ENCODE measurements around the gene GET3. TPM values are rescaled to one million over a fixed set of nuclear protein-coding genes. Genes with fewer than 3 reads are reported as not detected.

GET3 gene
- total and polyA plus RNA-seq, 2 of the 13 experiments (the other 11 are each of a cell fraction or from before 2014, with no cell fraction given): 57.7 to 59.4 TPM

- TF ChIP-seq UBTF (CRISPR knock-in tag; IDR thresholded peaks at IDR 0.05): no peak
- TF ChIP-seq BCL3 (CRISPR knock-in tag; IDR thresholded peaks at IDR 0.05): 0 out of 2 replicates have a peak, but pooled peaks have one; percentile 33
- TF ChIP-seq SNRNP70 (IDR thresholded peaks at IDR 0.05; ENCODE audit: low read depth, low read length): no peak
- no peak for TF ChIP-seq SATB2 (CRISPR knock-in tag; IDR thresholded peaks at IDR 0.05)
- TF ChIP-seq GFI1 (CRISPR knock-in tag; IDR thresholded peaks at IDR 0.05; ENCODE audit: borderline replicate concordance): 0 out of 2 replicates have a peak, but pooled peaks have one; percentile 14
- TF ChIP-seq ZIK1 (CRISPR knock-in tag; IDR thresholded peaks at IDR 0.05; ENCODE audit: borderline replicate concordance, low read depth): no peak
- peak; percentile 34; the same call in 1 of the 2 replicates for TF ChIP-seq TFDP1 (CRISPR knock-in tag; IDR thresholded peaks at IDR 0.05; ENCODE audit: borderline replicate concordance)
- TF ChIP-seq ZC3H4 (CRISPR knock-in tag; IDR thresholded peaks at IDR 0.05; ENCODE audit: borderline replicate concordance): no peak
- TF ChIP-seq ZFYVE20 (CRISPR knock-in tag; IDR thresholded peaks at IDR 0.05; ENCODE audit: borderline replicate concordance, low read depth): no peak
- TF ChIP-seq ZNF883 (CRISPR knock-in tag; IDR thresholded peaks at IDR 0.05; ENCODE audit: not compliant biosample characterization): peak; percentile 57
- peak; percentile 40; the same call in 1 of the 2 replicates for TF ChIP-seq NR2F6 (IDR thresholded peaks at IDR 0.05)
- 0 out of 2 replicates have a peak, but pooled peaks have one; percentile 19 for TF ChIP-seq NR2F6 (CRISPR knock-in tag; IDR thresholded peaks at IDR 0.05)
- TF ChIP-seq FOXO4 (CRISPR knock-in tag; conservative IDR thresholded peaks at IDR 0.05): no peak
- peak; percentile 79 for TF ChIP-seq HIC2 (CRISPR knock-in tag; IDR thresholded peaks at IDR 0.05; ENCODE audit: low read depth)
- TF ChIP-seq GABPA (IDR thresholded peaks at IDR 0.05; ENCODE audit: low read depth, low read length): no peak
- TF ChIP-seq GABPA (CRISPR knock-in tag; IDR thresholded peaks at IDR 0.05; ENCODE audit: low read depth): no peak
- TF ChIP-seq AFF4 (CRISPR knock-in tag; IDR thresholded peaks at IDR 0.05): no peak
- TF ChIP-seq ZNF367 (CRISPR knock-in tag; IDR thresholded peaks at IDR 0.05; ENCODE audit: borderline replicate concordance): no peak
Measured at GRCh38 chr19:12788682-12789097, 51.4 kb downstream of the GET3 start (continued).

Measured in HepG2 (cell line).